Breast epithelium (tissue), 4 donors: ENCODE measurements around the gene SV2C. TPM values are rescaled to one million over a fixed set of nuclear protein-coding genes. Genes with fewer than 3 reads are reported as not detected.
A peak's percentile ranks its signal among the peaks of the same experiment; 100 is the strongest.
"Not testable (repeated sequence)": the region's sequence is repeated elsewhere in the genome, so short reads cannot be mapped to it uniquely, and the experiment has no call there.

Source experiments
- DNase-seq, 2 donors: peaks; one replicate each; pipeline ENCODE4 v3.0.0-alpha.2; 2019; ENCODE audit warnings: low spot score in 2 of 2
- H3K27ac ChIP-seq, 2 donors: fragments of 200-600 bp; sonication (generic) in 1 of 2; one replicate each; pipeline ENCODE4 v1.5.1; 2016 to 2019; ENCODE audit warnings: mild to moderate bottlenecking in 1 of 2
- H3K27me3 ChIP-seq, 2 donors: fragments of 200-600 bp; sonication (generic) in 1 of 2; one replicate each; pipeline versions ENCODE4 v1.5.1 to v1.6.0; 2017 to 2019; ENCODE audit warnings: control low read depth in 1 of 2, mild to moderate bottlenecking in 1 of 2
- H3K36me3 ChIP-seq: fragments of 200-600 bp; one replicate; pipeline ENCODE4 v1.5.1; 2019
- H3K4me1 ChIP-seq, 2 donors: fragments of 200-600 bp; sonication (generic); one replicate each; pipeline ENCODE4 v1.5.1; 2016 to 2019; ENCODE audit warnings: control low read depth in 1 of 2
- H3K4me3 ChIP-seq, 3 donors: fragments of 200-600 bp; sonication (generic); 1 replicate in 2 of 3; 2 replicates in 1 of 3; pipeline ENCODE4 v1.5.1; 2016 to 2019; ENCODE audit warnings: mild to moderate bottlenecking in 3 of 3, moderate library complexity in 2 of 3
- H3K9me3 ChIP-seq, 2 donors: fragments of 200-600 bp; sonication (generic) in 1 of 2; one replicate each; pipeline ENCODE4 v1.5.1; 2016 to 2019; ENCODE audit warnings: control low read depth in 1 of 2
- POLR2A ChIP-seq: fragments of 450-650 bp; IDR thresholded peaks from one replicate; pipeline ENCODE4 v1.6.1; 2016; ENCODE audit warnings: antibody characterized with exemption, mild to moderate bottlenecking, moderate library complexity
- POLR2AphosphoS5 ChIP-seq, 3 donors: sonication (generic); formaldehyde crosslinking; IDR thresholded peaks; one replicate each; pipeline ENCODE4 v1.6.1; 2017; ENCODE audit warnings: antibody characterized with exemption in 3 of 3
- intact Hi-C: fragments of 100-400 bp; cut with DNase I; formaldehyde crosslinking; loops from one replicate; pipeline ENCODE4 v1.15.1; 2023; ENCODE audit warnings: low total_unique reads
- total RNA-seq, 3 donors: library from RNA; depleted of rRNA; stranded (reverse); fragments of >200 nt; gene quantifications; one replicate each; pipeline ENCODE4 v1.1.0, GENCODE V29; 2016
- TF ChIP-seq, protein P1 (sequence below), 3 donors: fragments of 450-650 bp; IDR thresholded peaks; one replicate each; pipeline ENCODE4 v1.5.1; 2016 to 2017; ENCODE audit warnings: antibody characterized with exemption in 3 of 3, mild to moderate bottlenecking in 3 of 3, moderate library complexity in 3 of 3

SV2C gene
- total RNA-seq, 3 donors from 2014 or later, result 0.32 to 1.3 (median 0.59) TPM

DNA sequence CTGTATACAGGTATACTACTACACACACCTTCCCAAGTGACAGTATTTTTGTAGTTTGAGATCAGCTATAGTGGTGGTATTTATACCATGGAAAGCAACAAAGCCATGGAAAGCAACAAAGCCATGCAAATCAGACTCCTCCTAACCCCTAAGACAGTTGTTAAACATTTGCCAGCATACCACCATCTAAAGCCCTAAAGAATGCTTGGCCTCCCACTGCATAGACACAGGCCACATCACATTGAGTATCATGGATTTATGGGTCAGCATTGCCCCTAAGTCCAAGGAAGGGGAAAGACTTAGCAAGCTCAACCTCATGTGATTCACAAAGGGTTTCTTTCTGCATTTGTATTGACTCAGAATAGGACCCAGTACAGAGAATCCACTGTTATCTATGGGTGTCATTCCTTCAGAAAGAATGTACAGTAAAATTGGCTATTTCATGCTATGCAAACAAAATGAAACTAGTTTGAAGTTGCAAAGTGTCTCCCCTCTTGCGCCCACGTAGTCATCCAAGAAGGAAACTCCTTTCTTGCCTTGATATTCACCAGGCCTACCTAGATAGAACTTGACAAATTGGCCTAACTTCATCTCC lies 249.5 kb downstream of the SV2C start:
- DNase-seq, result no peak
- H3K27ac ChIP-seq, result no peak overlapping the region

DNA sequence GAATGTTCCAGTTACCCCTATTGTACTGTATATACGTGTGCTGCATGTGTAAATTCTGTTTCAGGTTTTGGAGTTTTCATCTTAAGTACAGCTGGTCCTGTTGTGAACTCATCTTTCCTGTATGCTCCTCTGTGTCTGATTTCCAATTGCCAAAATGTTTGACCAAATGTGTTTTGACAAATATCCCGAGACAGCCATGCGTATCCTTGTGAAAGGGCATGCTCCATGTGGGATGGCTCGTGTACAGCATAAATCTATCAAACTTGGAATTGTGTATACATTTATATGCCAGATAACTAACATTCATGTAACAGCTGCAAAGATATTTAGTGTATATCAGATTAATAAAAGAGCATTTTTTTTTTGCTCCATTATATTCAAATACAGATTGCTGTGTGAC lies 250.4 kb downstream of the SV2C start:
- intact Hi-C loops, result no loop called here
- DNase-seq, result no peak
- TF ChIP-seq POLR2AphosphoS5 (IDR thresholded peaks at IDR 0.05), result no peak
- TF ChIP-seq, protein P1, sequence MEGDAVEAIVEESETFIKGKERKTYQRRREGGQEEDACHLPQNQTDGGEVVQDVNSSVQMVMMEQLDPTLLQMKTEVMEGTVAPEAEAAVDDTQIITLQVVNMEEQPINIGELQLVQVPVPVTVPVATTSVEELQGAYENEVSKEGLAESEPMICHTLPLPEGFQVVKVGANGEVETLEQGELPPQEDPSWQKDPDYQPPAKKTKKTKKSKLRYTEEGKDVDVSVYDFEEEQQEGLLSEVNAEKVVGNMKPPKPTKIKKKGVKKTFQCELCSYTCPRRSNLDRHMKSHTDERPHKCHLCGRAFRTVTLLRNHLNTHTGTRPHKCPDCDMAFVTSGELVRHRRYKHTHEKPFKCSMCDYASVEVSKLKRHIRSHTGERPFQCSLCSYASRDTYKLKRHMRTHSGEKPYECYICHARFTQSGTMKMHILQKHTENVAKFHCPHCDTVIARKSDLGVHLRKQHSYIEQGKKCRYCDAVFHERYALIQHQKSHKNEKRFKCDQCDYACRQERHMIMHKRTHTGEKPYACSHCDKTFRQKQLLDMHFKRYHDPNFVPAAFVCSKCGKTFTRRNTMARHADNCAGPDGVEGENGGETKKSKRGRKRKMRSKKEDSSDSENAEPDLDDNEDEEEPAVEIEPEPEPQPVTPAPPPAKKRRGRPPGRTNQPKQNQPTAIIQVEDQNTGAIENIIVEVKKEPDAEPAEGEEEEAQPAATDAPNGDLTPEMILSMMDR (IDR thresholded peaks at IDR 0.05), result no peak
- TF ChIP-seq POLR2A, result no peak

More for the DNA sequence above, 249.5 kb downstream of the SV2C start:
- no peak for TF ChIP-seq POLR2A
- TF ChIP-seq, protein P1 (IDR thresholded peaks at IDR 0.05), result no peak
- no peak for TF ChIP-seq POLR2AphosphoS5 (IDR thresholded peaks at IDR 0.05)
- H3K36me3 ChIP-seq, result no peaks in the 10 kb centered on the region
- H3K4me3 ChIP-seq, result no peak overlapping the region
- intact Hi-C loops, result no loop called here
- H3K27me3 ChIP-seq, result no peaks in the 10 kb centered on the region
- H3K9me3 ChIP-seq, result no peaks in the 10 kb centered on the region
- no peaks in the 10 kb centered on the region for H3K4me1 ChIP-seq

DNA sequence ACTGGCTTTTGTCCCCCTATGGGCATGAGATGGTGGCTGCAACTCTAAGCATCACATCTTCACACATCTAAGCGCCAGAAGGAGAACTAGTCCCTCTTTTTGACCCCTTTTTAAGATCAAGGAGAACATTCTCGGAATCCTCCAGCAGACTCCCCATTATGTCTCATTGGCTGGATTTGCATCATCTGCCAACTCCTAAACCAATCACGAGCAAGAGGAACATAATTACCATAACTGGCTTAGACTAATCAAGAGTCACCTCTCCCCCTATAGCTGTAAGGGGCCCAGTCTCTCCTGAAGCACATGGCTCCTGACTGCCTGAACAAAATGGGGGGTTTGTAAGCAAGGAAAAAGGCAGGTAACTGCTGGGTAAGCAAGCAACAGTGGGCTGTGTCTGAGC lies 251.4 kb downstream of the SV2C start:
- H3K27ac ChIP-seq, result no peak overlapping the region
- TF ChIP-seq POLR2A (no peak), POLR2AphosphoS5 (IDR thresholded peaks at IDR 0.05) (no peak)
- TF ChIP-seq, protein P1 (IDR thresholded peaks at IDR 0.05), result no peak
- no peaks in the 10 kb centered on the region for H3K4me1 ChIP-seq
- no peaks in the 10 kb centered on the region for H3K36me3 ChIP-seq
- intact Hi-C loops, result no loop called here
- no peaks in the 10 kb centered on the region for H3K27me3 ChIP-seq
- H3K4me3 ChIP-seq, result no peak overlapping the region
- no peaks in the 10 kb centered on the region for H3K9me3 ChIP-seq
- DNase-seq, result no peak

More for the DNA sequence above, 250.4 kb downstream of the SV2C start:
- no peaks in the 10 kb centered on the region for H3K27me3 ChIP-seq
- no peak overlapping the region for H3K27ac ChIP-seq
- H3K4me1 ChIP-seq, result no peaks in the 10 kb centered on the region
- no peak overlapping the region for H3K4me3 ChIP-seq
- H3K36me3 ChIP-seq, result no peaks in the 10 kb centered on the region
- no peaks in the 10 kb centered on the region for H3K9me3 ChIP-seq

DNA sequence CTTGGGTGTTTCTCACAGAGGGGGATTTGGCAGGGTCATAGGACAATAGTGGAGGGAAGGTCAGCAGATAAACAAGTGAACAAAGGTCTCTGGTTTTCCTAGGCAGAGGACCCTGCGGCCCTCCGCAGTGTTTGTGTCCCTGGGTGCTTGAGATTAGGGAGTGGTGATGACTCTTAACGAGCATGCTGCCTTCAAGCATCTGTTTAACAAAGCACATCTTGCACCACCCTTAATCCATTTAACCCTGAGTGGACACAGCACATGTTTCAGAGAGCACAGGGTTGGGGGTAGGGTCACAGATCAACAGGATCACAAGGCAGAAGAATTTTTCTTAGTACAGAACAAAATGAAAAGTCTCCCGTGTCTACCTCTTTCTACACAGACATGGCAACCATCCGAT lies 252.3 kb downstream of the SV2C start:
- H3K27ac ChIP-seq, H3K9me3 ChIP-seq, H3K36me3 ChIP-seq, intact Hi-C loops, H3K27me3 ChIP-seq, H3K4me3 ChIP-seq, H3K4me1 ChIP-seq, DNase-seq: not testable (repeated sequence)

DNA sequence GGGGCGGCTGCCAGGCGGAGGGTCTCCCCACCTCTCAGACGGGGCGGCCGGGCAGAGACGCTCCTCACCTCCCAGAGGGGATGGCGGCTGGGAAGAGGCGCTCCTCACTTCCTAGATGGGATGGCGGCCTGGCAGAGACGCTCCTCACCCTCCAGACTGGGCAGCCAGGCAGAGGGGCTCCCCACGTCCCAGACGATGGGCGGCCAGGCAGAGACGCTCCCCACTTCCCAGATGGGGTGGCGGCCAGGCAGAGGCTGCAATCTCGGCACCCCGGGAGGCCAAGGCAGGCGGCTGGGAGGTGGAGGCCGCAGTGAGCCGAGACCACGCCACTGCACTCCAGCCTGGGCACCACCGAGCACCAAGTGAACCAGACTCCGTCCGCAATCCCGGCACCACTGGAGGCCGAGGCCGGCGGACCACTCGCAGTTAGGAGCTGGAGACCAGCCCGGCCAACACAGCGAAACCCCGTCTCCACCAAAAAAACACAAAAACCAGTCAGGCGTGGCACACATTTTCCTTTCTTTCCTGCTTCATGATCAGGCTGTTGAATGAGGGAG lies 253.1 kb downstream of the SV2C start:
- H3K4me1 ChIP-seq, H3K36me3 ChIP-seq, DNase-seq, H3K4me3 ChIP-seq, H3K27me3 ChIP-seq, H3K9me3 ChIP-seq, H3K27ac ChIP-seq, intact Hi-C loops: not testable (repeated sequence)

DNA sequence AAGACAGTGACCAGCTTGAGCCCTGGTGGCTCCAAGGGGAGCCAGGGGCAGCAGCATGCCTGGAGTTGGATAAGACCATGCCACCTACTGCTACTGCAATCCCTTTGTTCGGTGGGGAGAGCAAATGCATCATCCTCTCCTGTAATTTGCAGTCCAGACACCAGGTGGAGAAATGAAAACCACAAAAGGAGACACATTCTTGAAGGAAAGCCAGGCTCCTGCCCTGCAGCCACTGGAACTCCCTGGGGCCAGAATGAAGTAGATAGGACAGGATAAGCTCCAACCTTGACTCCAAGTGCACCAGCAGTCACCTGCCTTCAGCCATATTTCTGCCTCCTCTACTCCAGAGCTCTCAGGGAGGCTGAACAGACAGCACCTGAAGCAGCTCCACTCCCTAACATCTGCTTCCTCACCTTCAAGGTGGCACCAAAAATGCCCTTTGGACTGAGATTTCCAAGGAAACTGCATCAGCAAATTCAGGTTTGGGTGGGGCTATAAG lies 254.8 kb downstream of the SV2C start:
- Histone ChIP-seq H3K4me3 (no peak overlapping the region), H3K27ac (no peak overlapping the region), H3K27me3 (no peaks in the 10 kb centered on the region), H3K4me1 (no peaks in the 10 kb centered on the region), H3K9me3 (no peaks in the 10 kb centered on the region), H3K36me3 (no peaks in the 10 kb centered on the region)
- intact Hi-C loops, result loop anchor here (2.0 kb wide), 1 partner anchor 15 kb away; no protein-coding TSS in a partner anchor
- TF ChIP-seq, protein P1 (IDR thresholded peaks at IDR 0.05), result peak; percentile 30 to 70 (median 54)
- TF ChIP-seq POLR2AphosphoS5 (IDR thresholded peaks at IDR 0.05) (peak in 1 of 3 donors; percentile 39), POLR2A (no peak)
- DNase-seq, result peak; percentile 36 to 56
